Measurements from ENCODE around the gene DUSP5.

DNA sequence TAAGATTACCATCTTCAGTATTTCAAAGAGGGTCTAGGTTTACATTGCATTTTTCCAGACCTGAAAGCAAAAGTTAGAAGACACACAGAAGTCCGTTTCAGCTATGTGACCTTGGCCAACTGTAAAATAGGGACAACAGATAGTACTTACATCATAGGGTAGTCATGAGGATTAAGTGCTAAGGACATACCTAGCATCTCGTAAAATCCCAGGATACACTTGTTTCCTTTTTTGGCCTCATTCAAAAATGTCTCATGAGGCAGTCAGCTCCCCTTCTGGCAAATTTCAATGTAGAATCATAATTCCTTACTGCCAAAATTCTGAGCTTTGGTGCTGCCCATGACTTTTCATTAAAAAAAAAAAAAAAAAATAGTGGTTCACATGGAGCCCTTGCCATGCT is 6.4 kb upstream of the DUSP5 start:
- TF ChIP-seq CTCF (IDR thresholded peaks at IDR 0.05), result no peak
- no peak for TF ChIP-seq POLR2AphosphoS5 (IDR thresholded peaks at IDR 0.05)
- no peak for TF ChIP-seq POLR2A (IDR thresholded peaks at IDR 0.05)
- no peak for TF ChIP-seq EP300 (IDR thresholded peaks at IDR 0.05)

Data from suprapubic skin (tissue), 4 donors.